Measurements from ENCODE around the gene RGS14. TPM values are rescaled to one million over a fixed set of nuclear protein-coding genes. Genes with fewer than 3 reads are reported as not detected.
A peak's percentile ranks its signal among the peaks of the same experiment; 100 is the strongest.
"Not testable (repeated sequence)": the region's sequence is repeated elsewhere in the genome, so short reads cannot be mapped to it uniquely, and the experiment has no call there.

The RGS14 gene
- total RNA-seq, 2 experiments from 2014 or later, result 43.9 to 47.2 TPM

DNA sequence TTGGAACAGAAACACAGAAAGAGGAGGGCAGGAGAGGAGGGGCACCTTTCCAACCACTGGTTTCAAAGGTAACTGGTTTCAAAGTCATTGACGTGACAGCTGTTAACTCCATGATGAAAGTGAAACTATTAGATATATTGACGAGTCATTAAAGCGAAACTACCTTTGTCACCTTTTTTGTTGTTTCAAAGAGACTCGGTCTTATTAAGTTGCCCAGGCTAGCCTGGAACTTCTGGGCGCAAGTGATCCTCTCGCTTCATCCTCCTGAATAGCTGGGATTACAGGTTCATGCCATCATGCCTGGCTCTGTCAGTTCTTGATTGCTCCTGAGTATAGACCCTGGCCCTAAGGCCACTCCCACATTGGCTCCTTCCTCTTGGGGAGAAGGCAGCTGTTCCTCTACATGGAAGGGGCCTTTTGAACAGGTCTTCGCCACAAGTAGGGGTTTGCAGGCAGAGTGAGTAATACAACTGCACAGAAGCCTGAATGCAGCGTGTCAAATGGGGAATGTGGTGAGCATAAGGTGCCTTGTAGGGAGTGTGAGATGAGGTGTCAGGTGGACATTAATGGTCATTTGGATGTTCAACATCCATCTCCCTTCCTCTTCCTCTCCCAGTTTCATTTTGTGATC lies 55.0 kb downstream of the RGS14 start:
- H3K27ac Mint-ChIP-seq, result peak overlapping the region; percentile 82
- intact Hi-C loops (cut with micrococcal nuclease), result loop anchor here (2.0 kb wide), 1 partner anchor 14 kb away; the partner anchor contains the start of gene GRK6
- no peaks in the 10 kb centered on the region for H3K36me3 Mint-ChIP-seq
- CTCF ChIA-PET, result interaction anchor here (1.1 to 3.4 kb wide), 4 partner anchors 9 to 61 kb away, joined by 3 to 31 read pairs (median 8); no protein-coding TSS in a partner anchor
- peaks cover 46% of the 10 kb centered on the region for H3K4me1 Mint-ChIP-seq (ENCODE audit: low read depth)
- DNase-seq, result peak; percentile 64
- POLR2A ChIA-PET, result interaction anchor here (0.6 to 2.7 kb wide), 4 partner anchors 9 to 32 kb away, joined by 3 to 12 read pairs (median 3); partner anchors contain the start of gene GRK6
- H3K9me3 Mint-ChIP-seq, result no peaks in the 10 kb centered on the region
- H3K27me3 Mint-ChIP-seq, result no peaks in the 10 kb centered on the region
- peak overlapping the region; percentile 55 for H3K4me3 Mint-ChIP-seq

- ChIA-PET CTCF (interaction anchor here (1.3 to 3.4 kb wide), 4 partner anchors 10 to 40 kb away, joined by 3 to 31 read pairs (median 5); no protein-coding TSS in a partner anchor), POLR2A (interaction anchor here (2.7 kb wide), 1 partner anchor 12 kb away, joined by 12 read pairs; the partner anchor contains the start of gene GRK6)
- H3K9me3 Mint-ChIP-seq, result no peaks in the 10 kb centered on the region
- no peaks in the 10 kb centered on the region for H3K27me3 Mint-ChIP-seq
- H3K4me1 Mint-ChIP-seq (ENCODE audit: low read depth), result peaks cover 46% of the 10 kb centered on the region
- H3K4me3 Mint-ChIP-seq, result no peak overlapping the region
- H3K36me3 Mint-ChIP-seq, result no peaks in the 10 kb centered on the region
- no peak for DNase-seq
- no peak overlapping the region for H3K27ac Mint-ChIP-seq
- intact Hi-C loops (cut with micrococcal nuclease), result no loop called here
Measured at GRCh38 chr5:177414481-177414880, 56.8 kb downstream of the RGS14 start.

- DNase-seq; H3K4me3 Mint-ChIP-seq; H3K27ac Mint-ChIP-seq; POLR2A ChIA-PET; H3K36me3 Mint-ChIP-seq; H3K27me3 Mint-ChIP-seq; intact Hi-C loops (cut with micrococcal nuclease); H3K9me3 Mint-ChIP-seq: not testable (repeated sequence)
- peaks cover 35% of the 10 kb centered on the region for H3K4me1 Mint-ChIP-seq (ENCODE audit: low read depth)
- CTCF ChIA-PET, result interaction anchor here (3.0 kb wide), 1 partner anchor 13 kb away, joined by 14 read pairs; no protein-coding TSS in a partner anchor
Measured at GRCh38 chr5:177417081-177417480, 59.4 kb downstream of the RGS14 start.

DNA sequence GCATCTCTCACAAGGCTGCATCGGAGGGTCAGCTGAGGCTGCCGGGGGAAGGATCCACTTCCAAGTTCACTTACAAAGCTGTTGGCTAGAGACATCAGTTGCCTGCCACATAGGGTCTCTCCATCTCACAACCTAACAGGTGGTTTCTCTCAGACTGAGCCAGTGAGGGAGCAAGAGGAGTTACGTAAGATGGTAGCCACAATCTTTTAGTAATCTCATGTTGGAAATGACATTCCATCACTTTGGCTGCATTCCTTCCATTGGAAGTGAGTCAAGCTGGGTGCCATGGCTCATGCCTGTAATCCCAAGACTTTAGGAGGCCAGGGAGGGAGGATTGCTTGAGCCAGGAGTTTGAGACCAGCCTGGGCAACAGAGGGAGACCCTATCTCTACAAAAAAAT lies 61.3 kb downstream of the RGS14 start:
- DNase-seq, result no peak
- intact Hi-C loops (cut with micrococcal nuclease), result no loop called here
- Mint-ChIP-seq H3K4me1 (ENCODE audit: low read depth) (peaks cover 16% of the 10 kb centered on the region), H3K9me3 (no peaks in the 10 kb centered on the region), H3K27ac (no peak overlapping the region), H3K36me3 (no peaks in the 10 kb centered on the region), H3K27me3 (no peaks in the 10 kb centered on the region), H3K4me3 (no peak overlapping the region)
- POLR2A ChIA-PET, result no interaction called here
- CTCF ChIA-PET, result interaction anchor here (3.0 kb wide), 1 partner anchor 15 kb away, joined by 14 read pairs; no protein-coding TSS in a partner anchor

- H3K36me3 Mint-ChIP-seq; H3K27ac Mint-ChIP-seq; H3K4me3 Mint-ChIP-seq; DNase-seq; intact Hi-C loops (cut with micrococcal nuclease); H3K27me3 Mint-ChIP-seq; H3K9me3 Mint-ChIP-seq; POLR2A ChIA-PET: not testable (repeated sequence)
- H3K4me1 Mint-ChIP-seq (ENCODE audit: low read depth), result peaks cover 18% of the 10 kb centered on the region
- CTCF ChIA-PET, result interaction anchor here (15.3 kb wide), 1 partner anchor 17 kb away, joined by 220 read pairs; the partner anchor contains the start of gene PFN3
Measured at GRCh38 chr5:177420472-177420871, 62.7 kb downstream of the RGS14 start.

GRCh38 chr5:177421062-177421798 lies 63.5 kb downstream of the RGS14 start:
- intact Hi-C loops (cut with micrococcal nuclease), result no loop called here
- Mint-ChIP-seq H3K9me3 (no peaks in the 10 kb centered on the region), H3K27me3 (no peaks in the 10 kb centered on the region), H3K27ac (peak overlapping the region; percentile 36), H3K4me3 (no peak overlapping the region), H3K36me3 (no peaks in the 10 kb centered on the region), H3K4me1 (ENCODE audit: low read depth) (peaks cover 19% of the 10 kb centered on the region)
- ChIA-PET CTCF (interaction anchor here (1.0 to 15.3 kb wide), 3 partner anchors 14 to 34 kb away, joined by 3 to 220 read pairs (median 9); partner anchors contain the start of gene PFN3), POLR2A (no interaction called here)
- DNase-seq, result no peak

Other genes with a start within 250 kb of the RGS14 start
- gene NSD1, start 224.2 kb upstream of the RGS14 start, total RNA-seq, result 10 to 100 TPM; 54.6 to 55.5 TPM
- 10 to 100 TPM; 21.7 to 22.1 TPM for gene RAB24, start 54.2 kb upstream of the RGS14 start, total RNA-seq
- gene PRELID1, start 54.1 kb upstream of the RGS14 start, total RNA-seq, result 100 to 1,000 TPM; 247 to 248 TPM
- gene MXD3, start 46.0 kb upstream of the RGS14 start, total RNA-seq, result 10 to 100 TPM; 31.2 to 33.4 TPM
- 100 to 1,000 TPM in 1 of 2 experiments, 10 to 100 TPM in 1; 98.3 to 104 TPM for gene LMAN2, start 6.3 kb upstream of the RGS14 start, total RNA-seq
- under 1 TPM in 1 of 2 experiments, not detected in 1; 0.15 TPM for gene SLC34A1, start 26.5 kb downstream of the RGS14 start, total RNA-seq
- gene PFN3, start 42.7 kb downstream of the RGS14 start, total RNA-seq, result not detected
- gene F12, start 51.6 kb downstream of the RGS14 start, total RNA-seq, result 1 to 10 TPM; 5.1 to 5.9 TPM
- 100 to 1,000 TPM; 177 to 178 TPM for gene GRK6, start 68.8 kb downstream of the RGS14 start, total RNA-seq
- 10 to 100 TPM; 13.3 to 13.6 TPM for gene PRR7, start 88.9 kb downstream of the RGS14 start, total RNA-seq
- gene DBN1, start 115.7 kb downstream of the RGS14 start, total RNA-seq, result 10 to 100 TPM; 12.1 to 15.9 TPM
- 10 to 100 TPM; 50.2 to 56.6 TPM for gene PDLIM7, start 139.7 kb downstream of the RGS14 start, total RNA-seq
- gene DOK3, start 151.9 kb downstream of the RGS14 start, total RNA-seq, result 1 to 10 TPM in 1 of 2 experiments, under 1 TPM in 1; 0.52 to 1.3 TPM
- 100 to 1,000 TPM; 143 to 145 TPM for gene DDX41, start 159.0 kb downstream of the RGS14 start, total RNA-seq
- gene FAM193B, start 196.6 kb downstream of the RGS14 start, total RNA-seq, result 10 to 100 TPM; 70.7 to 75.4 TPM
- 100 to 1,000 TPM; 135 to 144 TPM for gene TMED9, start 234.3 kb downstream of the RGS14 start, total RNA-seq
- gene B4GALT7, start 242.2 kb downstream of the RGS14 start, total RNA-seq, result 10 to 100 TPM; 15.4 to 16.2 TPM

All from activated CD4-positive, alpha-beta memory T cell treated with anti-CD3 and anti-CD28 coated beads for 36 hours (primary cell).